H1 (cell line): ENCODE measurements around the gene CD59. TPM values are rescaled to one million over a fixed set of nuclear protein-coding genes. Genes with fewer than 3 reads are reported as not detected.
"Not testable (repeated sequence)": the region's sequence is repeated elsewhere in the genome, so short reads cannot be mapped to it uniquely, and the experiment has no call there.

Experiments
- CTCF ChIA-PET: fragments of 300-600 bp; sonication (Branson Sonifier 250); formaldehyde crosslinking; loops from one replicate; lab custom pipeline; 2021; ENCODE audit not compliant: partially characterized antibody; lab: Charles Lee
- POLR2A ChIA-PET: fragments of 300-600 bp; sonication (Branson Sonifier 250); formaldehyde crosslinking; loops from one replicate; lab custom pipeline; 2021; ENCODE audit warnings: inconsistent platforms; ENCODE audit not compliant: partially characterized antibody; lab: Charles Lee
- DNase-seq, 2 experiments: peaks; one replicate each; pipeline versions ENCODE4 v3.0.0 to v3.0.0-alpha.2; 2010 to 2022; ENCODE audit warnings: low spot score in 2 of 2, low read depth in 1 of 2, mixed read lengths in 1 of 2
- FAIRE-seq: peaks from 2 replicates; lab custom pipeline; 2011; peaks lifted over from hg19 to GRCh38; lab: Jason Lieb, UNC
- H2AFZ ChIP-seq: 2 replicates; pipeline ENCODE4 v1.8.1; 2012; ENCODE audit warnings: low read length, inconsistent platforms
- H2AK5ac ChIP-seq: 2 replicates; pipeline ENCODE4 v1.6.1; 2013; ENCODE audit warnings: low read depth, low read length
- H2BK120ac ChIP-seq: replicated peaks from 2 replicates; pipeline ENCODE3; 2013; ENCODE audit warnings: low read depth, low read length, inconsistent platforms
- H2BK12ac ChIP-seq: 2 replicates; pipeline ENCODE4 v1.6.1; 2013; ENCODE audit warnings: low read depth, low read length
- H2BK15ac ChIP-seq: 2 replicates; pipeline ENCODE4 v1.6.1; 2013; ENCODE audit warnings: low read length
- H2BK20ac ChIP-seq: 2 replicates; pipeline ENCODE4 v1.6.1; 2013; ENCODE audit warnings: low read length
- H2BK5ac ChIP-seq: 2 replicates; pipeline ENCODE4 v1.6.1; 2013; ENCODE audit warnings: low read depth, low read length
- H3K14ac ChIP-seq: 2 replicates; pipeline ENCODE4 v1.6.1; 2013; ENCODE audit warnings: inconsistent platforms; ENCODE audit not compliant: insufficient read length
- H3K18ac ChIP-seq: 2 replicates; pipeline ENCODE4 v1.6.1; 2013; ENCODE audit warnings: low read length; ENCODE audit errors: extremely low read depth
- H3K23ac ChIP-seq: 2 replicates; pipeline ENCODE4 v1.6.1; 2013; ENCODE audit warnings: inconsistent platforms; ENCODE audit not compliant: insufficient read length
- H3K23me2 ChIP-seq: 2 replicates; pipeline ENCODE4 v1.6.1; 2013; ENCODE audit warnings: low read depth, low read length
- H3K27ac ChIP-seq: 2 replicates; pipeline ENCODE4 v1.6.1; 2011; ENCODE audit warnings: low read depth, low read length, inconsistent platforms
- H3K27me3 ChIP-seq, 4 experiments: replicated peaks in 1 of 4; 1 replicate in 1 of 4; 2 replicates in 3 of 4; pipeline versions ENCODE4 v1.6.1 to v1.8.1; 2011 to 2013; ENCODE audit warnings: low read length in 3 of 4, mild to moderate bottlenecking in 3 of 4, inconsistent platforms in 2 of 4, mixed read lengths in 2 of 4, moderate library complexity in 1 of 4; ENCODE audit not compliant: control insufficient read depth in 3 of 4, insufficient read depth in 3 of 4; ENCODE audit errors: extremely low read depth in 1 of 4
- H3K36me3 ChIP-seq, 4 experiments: 2 replicates each; pipeline versions ENCODE4 v1.6.1 to v1.8.1; 2011 to 2013; ENCODE audit warnings: mild to moderate bottlenecking in 4 of 4, low read length in 3 of 4, moderate library complexity in 2 of 4, control low read depth in 1 of 4, inconsistent platforms in 1 of 4; ENCODE audit not compliant: insufficient read depth in 4 of 4, control insufficient read depth in 2 of 4
- H3K4ac ChIP-seq: replicated peaks from 2 replicates; pipeline ENCODE3; 2013; ENCODE audit warnings: low read length, low read depth, mixed read lengths, inconsistent platforms; ENCODE audit not compliant: insufficient read length
- H3K4me1 ChIP-seq, 4 experiments: replicated peaks in 1 of 4; 1 replicate in 1 of 4; 2 replicates in 3 of 4; pipeline versions ENCODE4 v1.6.1 to v1.8.1; 2011 to 2013; ENCODE audit warnings: low read length in 3 of 4, inconsistent platforms in 2 of 4, mixed read lengths in 1 of 4; ENCODE audit not compliant: insufficient read depth in 4 of 4, control insufficient read depth in 3 of 4
- H3K4me2 ChIP-seq, 2 experiments: 2 replicates each; pipeline versions ENCODE4 v1.6.1 to v1.8.1; 2011 to 2013; ENCODE audit warnings: low read depth in 2 of 2, low read length in 2 of 2, control low read depth in 1 of 2, inconsistent platforms in 1 of 2, mild to moderate bottlenecking in 1 of 2; ENCODE audit not compliant: insufficient read depth in 1 of 2
- H3K4me3 ChIP-seq, 4 experiments: fragments of 200-600, 300-600 bp in 1 of 4; sonication (generic), shearing (Covaris generic), sonication (Bioruptor Twin) in 1 of 4; 2 replicates each; pipeline versions ENCODE4 v1.5.1 to v1.8.1; 2011 to 2016; ENCODE audit warnings: low read length in 4 of 4, low read depth in 3 of 4, control low read depth in 2 of 4, inconsistent platforms in 2 of 4, mild to moderate bottlenecking in 2 of 4, mixed read lengths in 1 of 4, moderate library complexity in 1 of 4; ENCODE audit not compliant: insufficient read depth in 2 of 4; ENCODE audit errors: extremely low read depth in 1 of 4
- H3K56ac ChIP-seq: replicated peaks from 2 replicates; pipeline ENCODE3; 2013; ENCODE audit warnings: low read depth, mild to moderate bottlenecking, mixed read lengths, low read length, inconsistent platforms; ENCODE audit not compliant: insufficient read length
- H3K79me1 ChIP-seq: 2 replicates; pipeline ENCODE4 v1.6.1; 2013; ENCODE audit warnings: low read depth, low read length, control low read depth
- H3K79me2 ChIP-seq, 2 experiments: 2 replicates each; pipeline versions ENCODE4 v1.6.1 to v1.8.1; 2012 to 2013; ENCODE audit warnings: low read length in 2 of 2, mild to moderate bottlenecking in 2 of 2, inconsistent platforms in 1 of 2; ENCODE audit not compliant: insufficient read depth in 2 of 2, control insufficient read depth in 1 of 2
- H3K9ac ChIP-seq, 4 experiments: replicated peaks in 1 of 4; 1 replicate in 1 of 4; 2 replicates in 3 of 4; pipeline versions ENCODE4 v1.6.1 to v1.8.1; 2011 to 2013; ENCODE audit warnings: low read depth in 3 of 4, low read length in 3 of 4, control low read depth in 2 of 4, mild to moderate bottlenecking in 2 of 4, moderate library complexity in 2 of 4, inconsistent platforms in 1 of 4; ENCODE audit errors: extremely low read depth in 1 of 4
- H3K9me3 ChIP-seq, 2 experiments: 2 replicates each; pipeline versions ENCODE4 v1.6.1 to v1.8.1; 2012 to 2013; ENCODE audit warnings: mild to moderate bottlenecking in 2 of 2, moderate library complexity in 2 of 2, control low read depth in 1 of 2, inconsistent platforms in 1 of 2, low read depth in 1 of 2, low read length in 1 of 2, mixed read lengths in 1 of 2; ENCODE audit not compliant: insufficient read depth in 2 of 2
- H4K20me1 ChIP-seq, 2 experiments: replicated peaks in 1 of 2; 2 replicates each; pipeline versions ENCODE3 to v1.8.1; 2011 to 2013; ENCODE audit warnings: inconsistent platforms in 2 of 2, low read length in 2 of 2, mild to moderate bottlenecking in 1 of 2; ENCODE audit not compliant: insufficient read depth in 2 of 2, control insufficient read depth in 1 of 2
- H4K5ac ChIP-seq: 2 replicates; pipeline ENCODE4 v1.6.1; 2013; ENCODE audit warnings: low read length, low read depth, mixed read lengths, inconsistent platforms; ENCODE audit not compliant: insufficient read length
- H4K8ac ChIP-seq: 2 replicates; pipeline ENCODE4 v1.8.0; 2013; ENCODE audit warnings: mild to moderate bottlenecking, moderate library complexity, low read length, inconsistent platforms; ENCODE audit not compliant: insufficient read depth; ENCODE audit errors: extremely low read depth
- H4K91ac ChIP-seq: replicated peaks from 2 replicates; pipeline ENCODE3; 2013; ENCODE audit warnings: low read length, mixed read lengths, inconsistent platforms; ENCODE audit not compliant: insufficient read length
- MAFK ChIP-seq: IDR thresholded peaks from 2 replicates; pipeline ENCODE4 v1.6.1; 2012; ENCODE audit warnings: low read depth, mild to moderate bottlenecking, improper control_type of control experiment, low read length
- WGBS, 2 experiments: shearing (Covaris generic) in 1 of 2; methylation state at CpG; one replicate each; pipeline versions ENCODE4 v1.1.6 to v1.1.7; 2013 to 2015; ENCODE audit warnings: low lambda C conversion rate in 2 of 2, mixed read lengths in 2 of 2, inconsistent platforms in 1 of 2, low coverage in 1 of 2, missing lambda C conversion rate in 1 of 2; ENCODE audit not compliant: insufficient replicate concordance in 2 of 2, insufficient coverage in 1 of 2, insufficient read length in 1 of 2; ENCODE audit errors: extremely low coverage in 1 of 2, missing lambda C conversion rate in 1 of 2; 5-methylcytosine and 5-hydroxymethylcytosine counted together
- polyA plus RNA-seq, 7 experiments: library from polyadenylated mRNA; depleted of rRNA in 3 of 7; stranded (reverse) in 5 of 7; unstranded in 2 of 7; fragments of >200 nt in 5 of 7; fragments of 200-250 nt in 2 of 7; gene quantifications; 1 replicate in 5 of 7; 2 replicates in 1 of 7; 4 replicates in 1 of 7; pipeline versions ENCODE4 v1.2.1 to v1.2.3, GENCODE V29; 2011 to 2013; ENCODE audit warnings: missing spikeins in 2 of 7, mixed read lengths in 2 of 7
- total RNA-seq: library from RNA; stranded (reverse); fragmentation: NEBNext Ultra II Directional; extraction: Animal tissue kit (Norgen Biotek cat#: 25700); gene quantifications from 2 replicates; pipeline ENCODE4 v1.2.1, GENCODE V29; 2021

Gene CD59
- total and polyA plus RNA-seq, 2 of the 8 experiments (the other 6 are each of a cell fraction or from before 2014, with no cell fraction given): 63.1 to 90.3 TPM

- no peak for TF ChIP-seq MAFK
These were observed 54.2 kb downstream of the CD59 start (continued) for GRCh38 chr11:33682019-33682418.

- H2AFZ ChIP-seq, H3K4me1 ChIP-seq, H3K4me3 ChIP-seq, H3K9me3 ChIP-seq, H3K79me1 ChIP-seq, H3K27me3 ChIP-seq, POLR2A ChIA-PET, H2BK5ac ChIP-seq, H2BK120ac ChIP-seq, H3K9ac ChIP-seq, DNase-seq, H3K14ac ChIP-seq, H3K27ac ChIP-seq, H3K23ac ChIP-seq, H3K23me2 ChIP-seq, H4K20me1 ChIP-seq, H2BK15ac ChIP-seq, H2BK12ac ChIP-seq, H3K4ac ChIP-seq, H3K18ac ChIP-seq, H3K4me2 ChIP-seq, H3K56ac ChIP-seq, H4K5ac ChIP-seq, H4K8ac ChIP-seq, H3K36me3 ChIP-seq, H2AK5ac ChIP-seq, H3K79me2 ChIP-seq, FAIRE-seq, H2BK20ac ChIP-seq, H4K91ac ChIP-seq: not testable (repeated sequence)
- 71% methylated on average over 1 of the region's 1 CpG; no CpG with 5 or more reads in 1 of the 2 experiments for WGBS, 2 experiments
- CTCF ChIA-PET: interaction anchor here (0.8 to 1.7 kb wide), 3 partner anchors 9 to 398 kb away, joined by 3 to 4 read pairs (median 3); no protein-coding TSS in a partner anchor
These were observed 57.6 kb downstream of the CD59 start for GRCh38 chr11:33678616-33679015.
